Omental fat pad (tissue), 4 donors: Measurements from ENCODE around the gene GCSAML. TPM values are rescaled to one million over a fixed set of nuclear protein-coding genes. Genes with fewer than 3 reads are reported as not detected.

ENCODE experiments used
- ATAC-seq: fragments of 150-250 bp; one replicate; pipeline ENCODE4 v1.9.1; 2016; ENCODE audit warnings: mild to moderate bottlenecking, moderate library complexity; ENCODE audit not compliant: low FRiP score
- DNase-seq: peaks from one replicate; pipeline ENCODE4 v3.0.0-alpha.2; 2019; ENCODE audit warnings: low spot score
- total RNA-seq, 4 donors: library from RNA; depleted of rRNA; stranded (reverse); fragments of >200 nt; gene quantifications; one replicate each; pipeline ENCODE4 v1.1.0, GENCODE V29; 2016
- TF ChIP-seq, protein P1 (sequence below), 3 donors: fragments of 450-650 bp; IDR thresholded peaks; one replicate each; pipeline ENCODE4 v1.5.1; 2016 to 2017; ENCODE audit warnings: antibody characterized with exemption in 3 of 3, mild to moderate bottlenecking in 3 of 3, moderate library complexity in 2 of 3

The GCSAML gene
- total RNA-seq, 4 donors from 2014 or later = 0.28 to 4.6 (median 2.3) TPM; not detected in 1

DNA sequence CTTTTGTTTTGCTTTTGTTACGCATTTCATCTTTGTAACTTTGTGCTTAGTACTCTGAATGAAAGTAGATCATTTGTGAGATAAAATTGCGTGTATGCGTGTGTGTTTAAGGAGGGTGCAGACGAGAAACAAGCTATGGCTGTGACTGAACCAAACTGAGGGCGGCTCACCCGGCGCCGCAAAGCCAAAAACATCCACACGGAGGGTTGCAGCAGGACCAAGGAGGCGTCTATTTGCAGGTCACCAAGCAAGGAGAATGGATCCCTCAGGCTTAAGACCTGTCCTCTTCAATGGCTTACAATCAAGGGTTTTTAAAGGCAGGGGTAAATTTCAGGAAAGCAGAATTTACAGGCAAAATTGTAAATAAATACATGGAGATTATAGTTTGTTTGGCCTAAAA, 12.8 kb downstream of the GCSAML start:
- DNase-seq (no peak), ATAC-seq (no peak)
- TF ChIP-seq, protein P1, sequence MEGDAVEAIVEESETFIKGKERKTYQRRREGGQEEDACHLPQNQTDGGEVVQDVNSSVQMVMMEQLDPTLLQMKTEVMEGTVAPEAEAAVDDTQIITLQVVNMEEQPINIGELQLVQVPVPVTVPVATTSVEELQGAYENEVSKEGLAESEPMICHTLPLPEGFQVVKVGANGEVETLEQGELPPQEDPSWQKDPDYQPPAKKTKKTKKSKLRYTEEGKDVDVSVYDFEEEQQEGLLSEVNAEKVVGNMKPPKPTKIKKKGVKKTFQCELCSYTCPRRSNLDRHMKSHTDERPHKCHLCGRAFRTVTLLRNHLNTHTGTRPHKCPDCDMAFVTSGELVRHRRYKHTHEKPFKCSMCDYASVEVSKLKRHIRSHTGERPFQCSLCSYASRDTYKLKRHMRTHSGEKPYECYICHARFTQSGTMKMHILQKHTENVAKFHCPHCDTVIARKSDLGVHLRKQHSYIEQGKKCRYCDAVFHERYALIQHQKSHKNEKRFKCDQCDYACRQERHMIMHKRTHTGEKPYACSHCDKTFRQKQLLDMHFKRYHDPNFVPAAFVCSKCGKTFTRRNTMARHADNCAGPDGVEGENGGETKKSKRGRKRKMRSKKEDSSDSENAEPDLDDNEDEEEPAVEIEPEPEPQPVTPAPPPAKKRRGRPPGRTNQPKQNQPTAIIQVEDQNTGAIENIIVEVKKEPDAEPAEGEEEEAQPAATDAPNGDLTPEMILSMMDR (IDR thresholded peaks at IDR 0.05) = no peak

DNA sequence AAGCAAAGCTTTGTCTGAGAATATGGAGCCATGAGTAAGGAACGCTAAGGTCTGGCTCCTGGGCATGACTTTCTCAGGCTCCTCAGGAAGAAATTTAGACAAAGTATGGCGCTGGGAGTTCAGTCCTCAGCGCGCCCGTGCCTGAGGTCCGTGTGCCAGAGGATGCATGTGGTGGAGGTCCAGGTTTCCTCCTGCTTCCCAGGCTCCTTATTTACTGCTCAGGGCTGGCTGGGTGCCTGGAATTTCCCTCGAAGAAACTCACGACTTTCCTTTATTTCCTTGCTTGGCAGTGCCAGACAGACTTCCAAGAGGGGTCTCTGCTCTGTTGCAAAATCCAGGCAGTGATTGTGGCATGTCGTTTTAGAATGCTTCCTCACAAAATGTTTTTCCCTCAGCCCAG, 13.3 kb downstream of the GCSAML start:
- ATAC-seq (no peak), DNase-seq (no peak)
- TF ChIP-seq, protein P1 (IDR thresholded peaks at IDR 0.05) = no peak

DNA sequence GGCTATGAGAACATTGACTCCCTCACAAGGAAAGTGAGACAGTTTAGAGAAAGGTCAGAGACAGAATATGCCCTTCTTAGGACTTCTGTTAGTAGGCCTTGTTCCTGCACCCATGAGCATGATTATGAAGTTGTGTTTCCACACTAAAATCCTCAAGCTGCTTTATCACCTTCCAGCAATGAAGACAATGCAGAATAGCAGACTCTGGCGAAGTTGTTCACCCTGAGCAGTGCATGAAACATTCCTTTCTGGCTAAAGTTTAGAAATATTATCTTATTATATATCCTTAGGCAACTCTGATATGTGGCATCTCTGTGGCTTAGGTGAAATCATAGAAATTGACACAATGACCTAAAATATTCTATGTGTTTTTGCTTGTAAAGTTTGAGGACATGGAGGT, 25.3 kb downstream of the GCSAML start:
- DNase-seq (no peak), ATAC-seq (no peak)
- TF ChIP-seq, protein P1 (IDR thresholded peaks at IDR 0.05) = no peak

DNA sequence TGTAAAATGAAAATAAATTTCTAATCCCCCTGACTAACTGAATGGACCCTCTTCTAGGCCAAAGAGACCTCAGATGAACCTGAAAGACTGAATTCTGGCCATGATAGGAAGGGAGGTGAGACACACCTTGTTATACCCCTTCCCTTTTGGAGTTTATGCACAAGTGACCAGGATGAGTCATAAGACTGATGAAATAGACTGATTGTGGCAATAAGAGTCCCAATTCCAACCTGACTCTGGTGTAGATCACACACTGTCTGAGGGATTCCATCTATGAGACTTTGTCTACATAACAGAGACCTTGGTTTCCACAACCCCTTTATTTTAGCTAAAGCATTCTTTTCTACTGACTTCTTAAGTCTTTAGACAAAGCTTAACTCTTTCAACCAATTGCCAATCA, 25.7 kb downstream of the GCSAML start:
- ATAC-seq (no peak), DNase-seq (no peak)
- TF ChIP-seq, protein P1 (IDR thresholded peaks at IDR 0.05) = no peak

DNA sequence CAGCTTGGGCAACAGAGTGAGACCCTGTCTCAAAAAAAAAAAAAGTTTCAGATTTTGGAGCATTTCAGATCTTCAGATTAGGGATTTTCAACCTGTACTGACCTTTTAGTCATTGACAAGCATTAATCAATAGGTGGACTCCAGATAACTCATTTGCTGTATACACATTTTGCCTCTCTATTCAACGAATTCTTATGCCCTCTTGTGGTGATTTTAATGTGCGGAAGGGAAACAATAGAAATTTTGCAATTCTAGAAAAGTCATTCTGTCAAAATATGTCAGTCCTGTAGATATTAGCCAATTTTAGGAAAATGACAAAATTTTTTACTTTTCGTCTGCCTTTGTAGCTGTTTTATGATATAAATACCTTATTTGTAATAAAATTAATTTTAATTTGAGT, 27.6 kb downstream of the GCSAML start:
- DNase-seq (no peak), ATAC-seq (no peak)
- TF ChIP-seq, protein P1 (IDR thresholded peaks at IDR 0.05) = no peak

DNA sequence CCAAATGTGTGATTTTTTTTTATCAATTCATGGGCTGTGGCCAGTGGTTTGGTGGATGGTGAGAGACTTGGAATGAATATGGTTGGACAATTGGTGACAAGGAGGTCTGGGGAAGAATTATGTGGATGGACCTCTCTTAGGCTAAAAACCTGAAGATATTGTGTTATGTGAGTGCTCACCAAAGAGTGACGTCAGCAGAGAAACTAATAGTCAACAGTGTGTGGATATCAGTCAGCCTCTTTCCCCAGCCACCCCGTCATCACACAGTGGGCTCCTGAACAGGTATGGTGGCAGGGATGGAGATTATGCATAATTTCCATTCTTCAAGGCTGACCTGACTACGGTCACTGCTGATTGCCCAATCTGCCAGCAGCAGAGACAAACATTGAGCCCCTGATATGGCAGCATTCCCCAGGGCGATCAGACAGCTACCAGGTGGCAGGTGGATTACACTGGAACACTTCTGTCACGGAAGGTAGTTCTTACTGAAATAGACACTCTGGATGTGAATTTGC, 30.1 kb downstream of the GCSAML start:
- DNase-seq = no peak
- ATAC-seq = no peak
- TF ChIP-seq, protein P1 (IDR thresholded peaks at IDR 0.05) = no peak

DNA sequence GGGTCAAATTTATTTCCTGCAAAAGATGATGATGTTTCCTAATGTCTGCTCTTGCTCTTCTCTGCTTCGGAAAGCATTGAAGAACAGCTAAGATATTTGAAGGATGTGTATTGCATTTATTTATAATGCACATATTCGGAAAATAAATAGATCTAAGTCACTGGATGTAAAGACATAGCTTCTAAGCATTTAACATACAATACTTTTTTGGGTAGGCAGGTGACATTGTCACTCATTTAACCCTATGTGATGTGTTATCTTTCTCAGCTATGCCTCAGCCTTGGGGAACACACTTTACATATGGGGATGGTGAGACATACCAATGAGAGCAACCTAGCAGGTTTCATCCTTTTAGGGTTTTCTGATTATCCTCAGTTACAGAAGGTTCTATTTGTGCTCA, 39.1 kb downstream of the GCSAML start, which contains the start of gene OR2G2:
TSS of gene OR2G2 (plus strand) at position 301 of the 400 bp plus-strand sequence. CDS start at position 301, 0 bp downstream.
- DNase-seq (no peak), ATAC-seq (no peak)
- TF ChIP-seq, protein P1 (IDR thresholded peaks at IDR 0.05) = no peak
